Hematopoietic multipotent progenitor cell treated with erythropoietin and hydrocortisone succinate and interleukin-3 and kit ligand, for 15 days (in vitro differentiated cells): ENCODE data around the gene TMC7.

Experiments used
- DNase-seq: peaks from one replicate; pipeline ENCODE4 v3.0.0-alpha.2; 2015; ENCODE audit warnings: low spot score

TMC7 gene

GRCh38 chr16:19029980-19030379 is 46.2 kb downstream of the TMC7 start:
- no peak for DNase-seq

GRCh38 chr16:19031738-19032137 is 48.0 kb downstream of the TMC7 start:
- no peak for DNase-seq

DNA sequence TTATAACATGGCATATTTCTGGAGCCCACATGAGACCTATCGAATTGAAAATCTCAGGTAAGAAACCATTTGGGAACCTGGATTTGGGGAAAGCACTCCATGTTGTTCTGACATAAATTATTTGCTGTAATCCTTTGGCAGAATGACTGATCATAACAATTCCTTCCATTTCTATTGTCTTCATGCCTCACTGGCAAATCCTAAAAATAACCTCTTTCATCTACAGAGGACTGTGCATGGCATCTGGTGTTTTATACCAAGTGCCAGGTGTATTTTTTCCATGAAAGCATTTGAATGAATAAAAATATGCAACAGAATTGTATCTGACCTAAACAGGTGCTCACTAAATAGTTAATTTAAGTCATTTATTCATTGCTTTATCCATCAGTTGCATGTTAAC is 50.0 kb downstream of the TMC7 start:
- no peak for DNase-seq

GRCh38 chr16:19040400-19040799 is 56.7 kb downstream of the TMC7 start:
- DNase-seq: no peak

GRCh38 chr16:19044769-19045168 is 61.0 kb downstream of the TMC7 start:
- no peak for DNase-seq

DNA sequence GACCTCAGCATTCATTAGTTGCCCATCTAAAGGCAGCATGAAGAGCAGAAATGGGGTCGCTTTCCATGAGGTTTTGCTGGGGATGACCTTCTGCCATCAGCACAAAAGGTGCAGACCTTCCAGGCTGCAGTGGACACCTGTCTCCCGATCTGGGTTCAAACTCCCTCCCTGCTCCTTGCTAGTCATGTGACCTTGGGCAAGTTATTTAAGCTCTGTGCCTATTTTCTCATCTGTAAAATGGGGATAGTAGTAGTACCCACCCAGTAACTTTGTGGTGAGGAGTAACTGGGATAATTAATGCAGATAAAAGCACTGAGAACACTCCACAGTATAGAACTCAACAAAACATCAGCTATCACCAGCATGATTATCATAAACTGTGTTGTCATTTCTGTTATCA is 62.3 kb downstream of the TMC7 start:
- DNase-seq: no peak

GRCh38 chr16:19062706-19063105 is 79.0 kb downstream of the TMC7 start:
- no peak for DNase-seq

GRCh38 chr16:19066988-19067348 is 83.2 kb downstream of the TMC7 start:
- no peak for DNase-seq

GRCh38 chr16:19067349-19068236 is 83.9 kb downstream of the TMC7 start, which contains the start of gene COQ7:
Gene COQ7, plus strand, starts transcription at chr16:19067614. Its CDS starts 51 bp downstream, at chr16:19067665.
- DNase-seq: peak; percentile 99

DNA sequence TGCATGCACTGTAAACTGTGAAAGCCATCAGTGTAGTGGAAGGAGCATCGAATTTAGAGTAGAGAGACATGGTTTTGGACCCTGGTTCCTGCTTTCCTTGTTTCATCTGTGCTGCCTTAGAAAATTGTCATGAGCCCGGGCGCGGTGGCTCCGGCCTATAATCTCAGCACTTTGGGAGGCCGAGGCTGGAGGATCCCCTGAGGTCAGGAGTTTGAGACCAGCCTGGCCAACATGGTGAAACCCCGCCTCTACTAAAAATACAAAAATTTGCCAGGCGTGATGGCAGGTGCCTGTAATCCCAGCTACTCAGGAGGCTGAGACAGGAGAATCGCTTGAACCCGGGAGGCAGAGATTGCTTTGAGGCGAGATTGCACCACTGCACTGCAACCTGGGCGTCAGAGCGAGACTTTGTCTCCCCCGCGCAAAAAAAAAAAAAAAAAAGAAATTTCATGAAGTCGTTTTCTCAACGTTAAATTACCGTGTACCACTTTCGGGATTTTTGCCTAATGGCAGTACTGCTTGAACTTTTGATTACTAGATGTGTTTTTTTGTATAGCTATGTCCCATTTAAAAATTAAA is 84.6 kb downstream of the TMC7 start:
- DNase-seq: no peak

DNA sequence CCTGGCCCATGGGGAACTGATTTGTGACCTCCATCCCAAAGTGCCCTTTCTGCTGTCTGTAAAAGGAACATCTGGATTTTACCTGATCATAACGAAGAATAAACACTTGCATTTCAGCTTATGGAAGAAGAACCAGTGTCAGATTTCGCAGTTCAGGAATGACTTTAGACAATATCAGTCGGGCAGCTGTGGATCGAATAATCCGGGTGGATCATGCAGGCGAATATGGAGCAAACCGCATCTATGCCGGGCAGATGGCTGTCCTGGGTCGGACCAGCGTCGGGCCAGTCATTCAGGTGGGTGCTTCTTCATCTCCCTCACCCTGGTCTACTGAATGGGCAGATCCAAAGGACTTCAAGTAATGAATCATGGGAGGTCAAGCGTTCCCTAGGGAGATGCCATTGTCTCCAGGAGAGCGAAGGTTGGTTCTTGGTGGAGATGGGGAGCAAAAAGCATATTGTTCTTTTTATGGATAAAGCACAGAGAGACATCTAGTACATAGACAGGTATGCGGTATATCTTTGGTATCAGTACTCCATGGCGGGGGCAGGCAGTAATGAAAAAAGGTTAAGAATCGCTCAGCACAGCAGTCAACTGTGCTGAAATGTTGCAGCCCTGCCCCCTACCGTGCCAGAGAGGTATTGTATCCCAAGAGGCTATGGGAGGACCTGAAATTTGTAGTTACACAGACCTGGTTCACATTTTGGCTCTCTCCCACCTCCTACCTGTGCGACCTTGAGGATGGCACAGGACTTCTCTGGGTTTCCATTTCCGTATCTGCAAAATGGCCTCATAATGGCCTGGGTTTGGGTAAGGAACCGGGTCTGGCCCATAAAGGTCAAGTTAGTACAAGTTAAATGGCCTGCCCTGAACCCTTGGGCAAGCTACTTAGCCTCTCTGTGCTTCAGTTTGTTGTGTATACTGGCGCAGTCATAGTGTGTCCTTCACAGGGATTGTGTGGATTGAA is 88.4 kb downstream of the TMC7 start:
- peak; percentile 63 for DNase-seq

- DNase-seq: no peak
Measured at GRCh38 chr16:19073344-19073743, 89.6 kb downstream of the TMC7 start.

GRCh38 chr16:19073863-19074262 is 90.1 kb downstream of the TMC7 start:
- DNase-seq: no peak

GRCh38 chr16:19075511-19075910 is 91.8 kb downstream of the TMC7 start:
- DNase-seq: no peak

GRCh38 chr16:19077879-19078278 is 94.1 kb downstream of the TMC7 start:
- no peak for DNase-seq

DNA sequence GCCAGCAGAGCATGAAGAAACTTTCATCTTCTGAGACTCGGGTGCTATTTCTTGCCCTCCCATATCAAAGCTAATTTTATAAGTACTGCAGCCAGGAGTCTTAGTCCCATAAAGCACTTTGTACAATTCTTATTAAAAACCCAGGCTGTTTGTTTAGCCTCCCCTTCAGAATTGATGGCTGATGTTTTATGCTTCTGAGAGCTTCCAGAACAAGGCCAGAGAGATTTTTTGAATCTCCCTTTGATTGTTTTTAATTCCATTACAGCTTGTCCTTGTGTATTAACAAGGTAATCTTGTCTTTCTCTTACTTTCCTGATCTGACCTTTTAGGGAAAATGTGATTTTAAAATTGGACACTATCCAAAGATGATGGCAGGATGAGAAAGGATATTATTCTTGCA is 99.9 kb downstream of the TMC7 start:
- no peak for DNase-seq

DNA sequence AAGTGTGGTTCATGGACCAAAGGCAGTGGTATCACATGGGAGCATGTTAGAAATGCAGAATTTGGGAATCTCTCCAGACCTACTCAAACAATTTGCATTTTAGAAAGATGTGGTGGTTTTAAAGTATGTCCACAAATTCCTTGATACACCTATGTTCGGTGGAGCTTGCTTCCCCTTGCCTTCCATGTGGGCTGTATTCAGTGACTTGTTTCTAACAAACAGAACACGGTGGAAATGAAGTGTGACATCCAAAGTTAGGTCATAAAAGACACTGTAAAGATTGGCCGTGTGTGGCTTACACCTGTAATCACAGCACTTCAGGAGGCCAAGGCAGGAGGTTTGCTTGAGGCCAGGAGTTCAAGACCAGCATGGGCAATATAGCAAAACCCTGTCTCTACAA is 100.4 kb downstream of the TMC7 start:
- DNase-seq: no peak

- DNase-seq: no peak
Measured at GRCh38 chr16:19084879-19085278, 101.1 kb downstream of the TMC7 start.

- no peak for DNase-seq
Measured at GRCh38 chr16:19085679-19086200, 102.0 kb downstream of the TMC7 start.

GRCh38 chr16:19086322-19087199 is 102.8 kb downstream of the TMC7 start:
- DNase-seq: peak; percentile 74

DNA sequence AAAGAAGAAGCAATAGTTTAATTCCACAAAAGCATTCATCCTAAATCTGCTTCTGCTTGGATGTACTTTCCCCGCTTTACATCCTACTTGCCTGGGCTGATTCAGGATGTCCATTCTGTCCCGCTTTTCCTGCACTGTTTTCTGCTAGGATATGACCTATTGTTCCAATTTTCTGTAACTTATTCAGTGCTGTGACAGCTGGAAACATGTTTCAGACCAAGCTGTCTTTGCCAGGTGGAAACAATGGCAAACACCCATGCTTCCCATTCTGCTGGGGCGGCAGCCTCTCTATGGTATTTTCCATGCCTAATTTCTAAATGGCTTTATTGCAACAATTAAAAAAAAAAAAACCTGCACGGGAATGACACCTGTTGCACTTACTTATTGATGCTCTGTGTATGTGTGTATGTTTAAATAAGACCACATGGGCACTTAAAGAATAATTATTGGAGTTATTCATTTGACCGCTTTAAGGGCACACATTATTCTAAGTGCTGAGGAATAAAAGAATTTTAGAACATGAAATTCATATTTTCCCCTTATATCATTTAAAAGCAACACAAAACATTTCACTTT is 104.7 kb downstream of the TMC7 start:
- DNase-seq: no peak
